RWPE2 (cell line): ENCODE measurements around the gene FOXF2.

Experiments used
- ATAC-seq: fragments of 200-7000 bp; cut with Tn5 transposase; 3 replicates; pipeline ENCODE4 v1.9.1; 2021; ENCODE audit warnings: low read depth
- DNase-seq: peaks from one replicate; pipeline ENCODE4 v3.0.0-alpha.2; 2020; ENCODE audit warnings: low spot score
- H3K27ac ChIP-seq: fragments of 450-650 bp; 2 replicates; pipeline ENCODE4 v1.5.1; 2017; ENCODE audit warnings: mild to moderate bottlenecking; ENCODE audit not compliant: poor library complexity, severe bottlenecking
- H3K27me3 ChIP-seq: fragments of 250-450 bp; sonication (Bioruptor Pico); 2 replicates; pipeline ENCODE4 v1.5.1; 2021; ENCODE audit warnings: mild to moderate bottlenecking, moderate library complexity; ENCODE audit not compliant: insufficient read depth, poor library complexity, severe bottlenecking
- H3K36me3 ChIP-seq: fragments of 250-450 bp; sonication (Bioruptor Pico); 2 replicates; pipeline ENCODE4 v1.5.1; 2020; ENCODE audit warnings: low read depth, mild to moderate bottlenecking, moderate library complexity
- H3K4me1 ChIP-seq: fragments of 250-450 bp; sonication (Bioruptor Pico); 2 replicates; pipeline ENCODE4 v1.5.1; 2021; ENCODE audit warnings: mild to moderate bottlenecking, moderate library complexity; ENCODE audit not compliant: insufficient read depth, poor library complexity, severe bottlenecking
- H3K4me3 ChIP-seq: fragments of 250-450 bp; sonication (Bioruptor Pico); 2 replicates; pipeline ENCODE4 v1.5.1; 2021; ENCODE audit warnings: mild to moderate bottlenecking, moderate library complexity; ENCODE audit not compliant: severe bottlenecking
- H3K9me3 ChIP-seq: fragments of 250-450 bp; sonication (Bioruptor Pico); 2 replicates; pipeline ENCODE4 v1.5.1; 2021; ENCODE audit warnings: mild to moderate bottlenecking, moderate library complexity; ENCODE audit not compliant: severe bottlenecking
- CTCF ChIP-seq: fragments of 450-650 bp; IDR thresholded peaks from one replicate; pipeline ENCODE4 v1.5.1; 2017; ENCODE audit warnings: mild to moderate bottlenecking, moderate library complexity; ENCODE audit not compliant: poor library complexity, severe bottlenecking

FOXF2 gene

DNA sequence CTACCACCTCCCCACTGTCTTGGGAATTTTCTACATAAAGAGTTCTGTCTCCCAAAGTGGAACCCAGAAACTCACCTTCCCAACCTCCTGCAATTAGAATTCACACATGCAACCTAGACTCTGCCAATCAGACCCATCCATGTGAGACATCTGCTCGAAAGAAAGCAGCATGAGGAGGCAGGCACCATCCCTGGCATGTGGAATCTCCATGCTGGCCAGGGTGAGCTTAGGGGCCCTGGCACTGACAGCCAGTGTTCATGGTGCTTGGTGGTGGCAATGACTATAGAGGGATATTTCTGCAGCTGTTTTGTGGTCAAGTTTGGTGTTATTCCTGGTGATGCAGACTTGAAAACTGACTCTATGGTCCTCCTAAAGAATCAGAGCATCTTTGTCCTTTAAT lies 17.4 kb upstream of the FOXF2 start:
- no peaks in the 10 kb centered on the region for H3K36me3 ChIP-seq
- no peak overlapping the region for H3K4me3 ChIP-seq
- H3K27me3 ChIP-seq, result peaks cover 28% of the 10 kb centered on the region
- no peak overlapping the region for H3K27ac ChIP-seq
- no peaks in the 10 kb centered on the region for H3K9me3 ChIP-seq
- H3K4me1 ChIP-seq, result no peaks in the 10 kb centered on the region
- TF ChIP-seq CTCF, result no peak
- DNase-seq (no peak), ATAC-seq (no peak)

GRCh38 chr6:1372690-1373089 lies 16.7 kb upstream of the FOXF2 start:
- Histone ChIP-seq H3K9me3 (no peaks in the 10 kb centered on the region), H3K27me3 (peaks cover 35% of the 10 kb centered on the region), H3K27ac (no peak overlapping the region), H3K4me3 (no peak overlapping the region), H3K36me3 (no peaks in the 10 kb centered on the region), H3K4me1 (no peaks in the 10 kb centered on the region)
- TF ChIP-seq CTCF, result no peak
- no peak for DNase-seq
- ATAC-seq, result no peak

DNA sequence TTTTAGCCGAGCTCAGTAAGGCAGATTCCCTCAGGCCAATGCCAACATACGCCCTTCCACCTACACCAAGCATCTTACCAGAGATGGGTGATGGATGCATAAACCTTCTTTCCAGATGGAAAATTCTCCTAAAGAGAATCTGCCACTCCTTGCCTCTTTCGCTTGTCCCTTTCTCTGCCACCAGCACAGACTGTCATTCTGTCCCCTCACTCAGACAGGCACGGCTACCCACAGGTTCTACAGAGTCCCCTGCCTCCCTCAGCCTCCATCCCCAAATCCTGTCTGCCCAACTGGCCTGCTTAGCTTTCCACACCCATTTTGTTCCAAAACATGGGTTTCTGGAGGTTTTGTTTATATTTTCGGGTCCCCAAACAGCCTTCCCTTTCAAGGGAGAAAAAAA lies 12.7 kb upstream of the FOXF2 start:
- no peak for TF ChIP-seq CTCF

GRCh38 chr6:1377526-1377925 lies 11.8 kb upstream of the FOXF2 start:
- ATAC-seq (no peak), DNase-seq (no peak)
- H3K27me3 ChIP-seq, result peaks cover 84% of the 10 kb centered on the region
- H3K4me3 ChIP-seq, result no peak overlapping the region
- no peak overlapping the region for H3K27ac ChIP-seq
- H3K9me3 ChIP-seq, result no peaks in the 10 kb centered on the region
- TF ChIP-seq CTCF, result no peak
- H3K4me1 ChIP-seq, result no peaks in the 10 kb centered on the region
- no peaks in the 10 kb centered on the region for H3K36me3 ChIP-seq

More for the DNA sequence above, 12.7 kb upstream of the FOXF2 start:
- H3K27ac ChIP-seq, result no peak overlapping the region
- ATAC-seq (no peak), DNase-seq (no peak)
- no peaks in the 10 kb centered on the region for H3K9me3 ChIP-seq
- H3K27me3 ChIP-seq, result peaks cover 75% of the 10 kb centered on the region
- H3K4me1 ChIP-seq, result no peaks in the 10 kb centered on the region
- H3K36me3 ChIP-seq, result no peaks in the 10 kb centered on the region
- H3K4me3 ChIP-seq, result no peak overlapping the region

DNA sequence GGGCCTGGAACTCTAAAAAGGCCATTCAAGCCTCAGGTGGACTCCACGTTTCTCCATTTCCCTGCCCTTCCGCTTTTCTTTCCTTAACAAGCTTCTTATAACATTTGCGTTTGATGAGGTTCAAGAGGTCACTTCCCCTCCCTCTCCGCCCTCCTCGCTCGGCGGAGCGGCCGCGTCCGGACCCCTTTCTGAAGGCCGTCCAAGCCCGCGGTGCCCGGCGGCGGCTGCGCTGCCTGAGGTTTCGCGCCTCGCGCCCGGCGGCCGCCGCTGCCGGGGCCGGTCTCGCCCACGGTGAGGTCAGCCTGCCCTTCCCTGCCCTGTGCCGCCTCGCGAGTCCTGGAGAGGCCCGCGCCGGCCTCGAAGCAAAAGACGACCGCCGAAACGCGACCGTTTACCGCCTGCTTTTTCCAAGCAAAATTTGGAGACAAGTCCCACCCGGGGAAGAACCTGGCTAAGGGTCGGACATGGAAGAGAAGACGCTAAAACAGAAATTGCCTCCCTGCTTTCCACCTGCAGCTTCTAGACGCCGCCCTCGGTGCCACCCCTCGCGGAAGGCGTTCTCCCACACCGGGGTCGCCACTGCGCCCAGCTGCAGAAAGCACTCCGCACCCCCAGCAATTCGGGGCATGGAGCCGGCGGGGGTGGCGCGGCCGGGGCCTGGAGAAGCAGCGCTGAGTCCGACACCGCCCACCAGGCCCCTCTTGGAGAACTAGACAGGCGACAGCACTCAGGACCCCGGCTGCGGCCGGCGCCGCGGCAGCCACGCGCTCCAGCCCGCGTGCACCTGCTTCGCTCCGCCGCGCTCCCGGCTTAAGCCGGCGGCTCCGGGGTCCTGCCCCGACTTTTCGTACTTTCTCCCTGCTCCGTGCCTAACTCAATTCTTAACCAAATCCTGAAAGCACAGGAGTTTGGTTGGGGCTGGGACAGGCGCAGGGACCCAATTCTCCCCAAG lies 11.0 kb upstream of the FOXF2 start:
- ATAC-seq (no peak), DNase-seq (no peak)
- Histone ChIP-seq H3K36me3 (no peaks in the 10 kb centered on the region), H3K27me3 (peaks cover 92% of the 10 kb centered on the region), H3K9me3 (no peaks in the 10 kb centered on the region), H3K4me1 (no peaks in the 10 kb centered on the region), H3K4me3 (no peak overlapping the region), H3K27ac (no peak overlapping the region)
- TF ChIP-seq CTCF, result no peak
